Sciatic nerve (tissue), 2 donors: ENCODE data around the gene SLC35D3. TPM values are rescaled to one million over a fixed set of nuclear protein-coding genes. Genes with fewer than 3 reads are reported as not detected.
"Not testable (repeated sequence)": the region's sequence is repeated elsewhere in the genome, so short reads cannot be mapped to it uniquely, and the experiment has no call there.

ENCODE experiments used
- ATAC-seq: fragments of 200-7000 bp; cut with Tn5 transposase; one replicate; pipeline ENCODE4 v1.9.1; 2020; ENCODE audit warnings: mild to moderate bottlenecking, moderate library complexity
- DNase-seq: peaks from one replicate; pipeline ENCODE4 v3.0.0-alpha.2; 2020; ENCODE audit warnings: low spot score
- intact Hi-C: fragments of 100-400 bp; cut with DNase I; formaldehyde crosslinking; loops from one replicate; pipeline ENCODE4 v1.14.2; 2022
- total RNA-seq: library from RNA; stranded (reverse); fragmentation: NEBNext Ultra II Directional; extraction: Animal tissue kit (Norgen Biotek cat#: 25700); gene quantifications from one replicate; pipeline ENCODE4 v1.2.1, GENCODE V29; 2021
- donor health status: DM: no; HTN: no; CAD: no.
- donor health status: DM: no; HTN: no; CAD: no.

SLC35D3 gene, protein sequence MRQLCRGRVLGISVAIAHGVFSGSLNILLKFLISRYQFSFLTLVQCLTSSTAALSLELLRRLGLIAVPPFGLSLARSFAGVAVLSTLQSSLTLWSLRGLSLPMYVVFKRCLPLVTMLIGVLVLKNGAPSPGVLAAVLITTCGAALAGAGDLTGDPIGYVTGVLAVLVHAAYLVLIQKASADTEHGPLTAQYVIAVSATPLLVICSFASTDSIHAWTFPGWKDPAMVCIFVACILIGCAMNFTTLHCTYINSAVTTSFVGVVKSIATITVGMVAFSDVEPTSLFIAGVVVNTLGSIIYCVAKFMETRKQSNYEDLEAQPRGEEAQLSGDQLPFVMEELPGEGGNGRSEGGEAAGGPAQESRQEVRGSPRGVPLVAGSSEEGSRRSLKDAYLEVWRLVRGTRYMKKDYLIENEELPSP
- total RNA-seq: not detected

DNA sequence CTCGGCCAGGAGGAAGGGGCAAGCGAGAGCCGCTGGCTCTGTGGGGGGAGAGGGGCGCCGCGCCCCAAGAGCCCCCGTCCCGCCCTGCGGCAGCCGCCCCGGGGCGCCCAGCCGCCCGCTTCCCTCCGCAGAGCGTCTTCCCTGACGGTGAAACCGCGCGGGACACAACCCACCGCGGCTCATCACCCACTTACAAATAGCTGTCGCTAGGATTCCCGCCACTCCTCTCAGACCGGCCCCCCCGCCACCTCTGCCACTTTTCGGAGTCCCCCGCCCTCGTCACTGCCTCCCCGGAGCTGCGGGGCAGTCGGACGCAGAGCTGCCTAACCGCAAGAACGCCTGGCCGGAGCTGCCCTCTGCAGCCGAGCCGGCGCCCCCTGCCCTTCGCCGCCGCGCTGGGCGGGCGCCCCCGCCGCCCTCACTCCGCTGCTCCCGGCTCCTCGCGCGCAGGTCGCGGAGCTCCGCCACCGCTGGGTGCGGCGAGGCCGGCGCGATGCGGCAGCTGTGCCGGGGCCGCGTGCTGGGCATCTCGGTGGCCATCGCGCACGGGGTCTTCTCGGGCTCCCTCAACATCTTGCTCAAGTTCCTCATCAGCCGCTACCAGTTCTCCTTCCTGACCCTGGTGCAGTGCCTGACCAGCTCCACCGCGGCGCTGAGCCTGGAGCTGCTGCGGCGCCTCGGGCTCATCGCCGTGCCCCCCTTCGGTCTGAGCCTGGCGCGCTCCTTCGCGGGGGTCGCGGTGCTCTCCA lies at the start of gene SLC35D3:
SLC35D3 (plus strand) TSS at position 366 of the 749 bp plus-strand sequence; CDS start at position 494, 128 bp downstream.
- DNase-seq (no peak), ATAC-seq (peak; percentile 35)
- intact Hi-C loops: no loop called here

DNA sequence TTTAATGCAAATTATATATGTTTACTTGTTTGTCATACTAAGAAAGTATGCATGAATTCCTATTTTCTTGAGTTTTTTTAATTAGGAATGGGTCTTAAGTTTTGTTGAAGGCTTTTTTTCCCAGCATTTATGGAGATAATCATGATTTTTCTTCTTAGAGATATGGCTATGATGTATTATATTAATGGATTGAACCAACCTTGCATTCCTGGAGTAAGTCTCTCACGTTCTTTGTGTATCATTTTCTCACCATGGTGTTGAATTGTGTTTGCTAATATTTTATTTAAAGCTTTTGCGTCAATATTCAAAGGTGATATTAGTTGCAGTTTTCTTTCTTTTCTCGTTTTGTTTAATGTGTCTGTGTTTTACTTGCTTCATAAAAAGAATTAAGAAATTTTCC lies 48.4 kb upstream of the SLC35D3 start:
- intact Hi-C loops: no loop called here
- no peak for ATAC-seq

DNA sequence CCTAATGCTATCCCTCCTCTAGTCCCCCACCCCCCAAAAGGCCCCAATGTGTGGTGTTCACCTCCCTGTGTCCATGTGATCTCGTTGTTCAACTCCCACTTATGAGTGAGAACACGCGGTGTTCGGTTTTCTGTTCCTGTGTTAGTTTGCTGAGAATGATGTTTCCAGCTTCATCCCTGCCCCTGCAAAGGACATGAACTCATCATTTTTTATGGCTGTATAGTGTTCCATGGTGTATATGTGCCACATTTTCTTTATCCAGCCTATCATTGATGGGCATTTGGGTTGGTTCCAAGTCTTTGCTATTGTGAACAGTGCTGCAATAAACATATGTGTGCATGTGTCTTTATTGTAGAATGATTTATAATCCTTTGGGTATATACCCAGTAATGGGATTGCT lies 45.6 kb upstream of the SLC35D3 start:
- intact Hi-C loops, ATAC-seq, DNase-seq: not testable (repeated sequence)

More for the DNA sequence above, 48.4 kb upstream of the SLC35D3 start:
- no peak for DNase-seq

DNA sequence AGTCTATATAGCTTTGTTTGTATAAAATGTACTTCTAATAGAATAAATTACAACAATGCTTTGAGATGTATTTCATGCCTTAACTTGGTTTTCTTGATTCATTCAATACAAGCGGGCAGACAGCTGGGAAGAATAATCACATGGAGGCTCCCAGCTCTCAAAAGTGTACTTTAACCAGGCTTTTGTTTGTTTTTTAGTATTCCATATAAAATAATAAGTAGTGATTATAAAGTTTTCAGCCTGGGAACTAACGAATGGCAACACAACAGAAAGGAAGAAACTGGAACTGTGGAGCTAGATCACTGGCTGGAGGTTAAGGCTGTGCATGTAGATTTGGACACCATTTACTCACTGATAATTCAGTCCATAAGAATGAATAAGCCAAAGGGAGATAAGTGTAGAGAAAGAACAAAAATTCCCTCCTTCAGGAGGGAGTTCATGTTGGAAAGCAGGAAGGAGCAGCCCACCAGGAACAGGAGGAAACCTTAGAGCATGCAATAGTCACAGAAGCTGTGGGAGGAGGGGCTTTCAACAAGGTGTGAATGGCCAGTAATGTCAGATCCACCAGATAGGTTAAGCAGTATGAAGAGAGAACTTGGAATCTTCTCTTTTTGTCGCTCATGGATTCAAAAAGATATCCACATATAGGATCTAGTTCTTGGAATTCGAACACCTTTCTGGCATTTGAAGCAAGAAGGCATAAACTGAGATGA lies 41.2 kb upstream of the SLC35D3 start:
- no peak for ATAC-seq
- DNase-seq: no peak
- intact Hi-C loops: no loop called here

DNA sequence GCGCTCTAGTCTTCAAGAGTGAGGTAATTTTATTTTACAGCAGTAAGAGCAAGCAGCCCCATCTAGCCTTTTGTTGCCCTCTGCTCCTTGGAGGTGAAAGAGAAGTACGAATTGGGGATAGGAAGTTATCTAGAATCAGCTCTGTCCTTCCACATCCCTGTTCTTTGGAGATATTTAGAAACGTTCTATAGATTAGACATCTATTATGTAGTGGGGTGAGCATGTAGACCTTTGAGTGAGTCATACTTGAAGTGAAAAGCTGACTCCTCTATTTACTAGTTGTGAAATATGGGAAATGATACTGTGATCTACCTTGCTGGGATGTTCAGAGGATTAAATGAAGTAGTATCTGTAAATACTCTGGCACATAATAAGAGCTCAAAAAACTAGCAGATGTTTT lies 36.0 kb upstream of the SLC35D3 start:
- intact Hi-C loops: no loop called here
- DNase-seq (no peak), ATAC-seq (no peak)

DNA sequence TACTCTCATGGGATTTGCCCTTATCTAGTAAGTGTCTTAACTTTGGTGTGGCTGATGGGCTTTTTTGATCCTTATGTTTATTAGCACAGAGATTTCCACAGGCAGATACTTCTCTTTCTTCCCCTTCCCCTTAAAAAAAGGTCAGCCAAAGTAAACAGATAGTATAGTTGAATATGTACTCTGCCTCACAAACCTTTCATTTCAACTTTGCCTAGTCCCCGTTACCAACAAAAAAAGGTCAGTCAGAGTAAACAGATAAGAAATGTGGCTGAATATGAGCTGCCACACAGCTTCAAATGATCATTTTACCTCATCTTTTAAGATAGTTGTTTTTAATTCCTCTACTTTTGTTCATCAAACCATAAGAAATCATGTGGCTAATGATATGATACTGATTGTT lies 34.1 kb upstream of the SLC35D3 start:
- intact Hi-C loops: no loop called here
- no peak for DNase-seq
- no peak for ATAC-seq

DNA sequence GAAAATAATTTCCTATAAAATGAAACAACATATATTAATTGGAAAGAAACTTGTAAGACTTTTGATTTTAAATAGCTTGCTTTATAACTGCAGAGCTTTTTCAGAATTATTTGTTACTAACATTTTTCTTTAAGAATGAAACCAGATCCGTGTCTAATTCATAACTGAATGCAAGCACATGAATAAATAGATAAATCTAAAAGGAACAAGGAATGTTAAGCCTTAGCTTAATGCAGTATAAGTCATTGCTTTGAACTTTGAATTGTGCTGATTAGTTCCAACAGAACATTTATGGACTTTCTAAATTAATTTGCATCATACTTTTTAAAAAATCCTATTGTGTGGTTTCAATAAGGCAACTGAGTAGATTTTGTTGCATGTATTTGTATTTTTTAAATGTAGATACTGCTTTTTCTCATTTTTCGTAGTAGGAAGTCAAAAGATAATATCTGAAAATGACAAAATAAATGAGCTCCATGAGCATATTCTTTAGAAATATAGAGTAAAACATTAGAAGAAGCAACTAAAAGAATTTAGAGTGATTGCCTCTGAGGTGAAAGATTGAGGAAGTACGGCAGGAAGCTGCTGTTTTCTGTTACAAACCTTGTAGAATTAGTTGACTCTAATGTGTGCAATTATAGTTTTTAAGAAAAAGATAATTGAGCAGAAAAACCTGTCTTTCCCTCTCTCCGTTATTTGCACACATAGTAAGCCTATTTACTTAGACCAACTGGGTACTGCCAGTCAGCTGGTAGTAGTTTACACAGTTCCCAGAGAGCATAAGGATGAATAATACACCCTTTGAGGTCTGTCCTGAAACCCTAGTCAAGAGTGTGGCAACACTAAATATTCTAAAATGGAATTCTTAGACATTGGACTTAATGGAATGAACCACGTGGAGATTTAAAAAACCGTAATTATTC lies 32.6 kb upstream of the SLC35D3 start:
- intact Hi-C loops: no loop called here
- ATAC-seq (no peak), DNase-seq (no peak)

DNA sequence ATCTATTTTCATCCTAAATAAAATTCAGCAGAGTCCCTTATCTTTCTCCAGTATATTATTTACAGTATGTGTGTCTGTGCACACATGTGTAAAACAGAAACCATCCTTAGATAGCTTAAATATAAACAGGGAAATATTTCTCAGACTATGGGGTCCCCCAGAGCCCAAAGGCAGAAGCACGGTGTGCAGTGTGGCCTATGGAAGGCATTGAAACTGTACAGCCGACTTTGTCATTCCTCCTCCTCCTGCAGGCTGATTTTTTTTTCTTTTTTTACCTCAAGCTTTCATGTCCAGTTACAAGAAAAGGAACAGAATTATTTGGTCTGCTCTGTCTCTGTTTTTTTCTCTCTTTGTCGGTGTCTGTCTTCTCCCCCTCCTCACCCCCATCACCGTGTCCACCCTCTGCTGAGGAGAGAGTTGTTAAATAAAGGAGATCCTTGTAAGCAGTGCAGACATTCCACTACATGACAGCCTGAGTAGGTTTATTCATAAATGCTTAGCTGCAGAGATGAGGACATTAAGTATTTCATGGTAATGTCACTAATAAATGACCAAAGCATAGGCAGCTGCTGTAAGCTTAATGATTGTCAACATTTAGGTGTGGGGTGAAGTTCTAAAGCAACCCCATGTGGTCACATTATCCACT lies 31.8 kb upstream of the SLC35D3 start:
- no peak for ATAC-seq
- intact Hi-C loops: no loop called here

DNA sequence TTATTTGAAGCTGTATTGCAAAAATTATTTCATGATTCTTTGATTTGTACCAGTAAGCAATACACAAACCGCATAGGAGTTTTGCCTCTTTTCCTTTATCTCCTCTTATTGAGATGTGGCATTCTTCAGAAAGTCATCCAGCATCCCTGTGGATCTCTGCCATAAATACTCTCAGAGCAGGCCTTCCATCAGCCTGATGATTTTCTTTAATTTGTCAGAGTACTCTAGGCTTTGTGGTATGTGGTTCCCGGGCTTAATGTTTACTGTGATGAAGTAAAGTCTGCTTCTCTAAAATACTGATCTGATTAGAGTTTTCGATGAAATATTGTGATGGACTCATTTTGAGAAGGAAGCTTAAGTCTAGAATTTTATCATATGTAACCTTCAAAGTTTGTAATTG lies 31.1 kb upstream of the SLC35D3 start:
- no peak for ATAC-seq
- DNase-seq: no peak
- intact Hi-C loops: no loop called here

More for the DNA sequence above, 31.8 kb upstream of the SLC35D3 start:
- no peak for DNase-seq

DNA sequence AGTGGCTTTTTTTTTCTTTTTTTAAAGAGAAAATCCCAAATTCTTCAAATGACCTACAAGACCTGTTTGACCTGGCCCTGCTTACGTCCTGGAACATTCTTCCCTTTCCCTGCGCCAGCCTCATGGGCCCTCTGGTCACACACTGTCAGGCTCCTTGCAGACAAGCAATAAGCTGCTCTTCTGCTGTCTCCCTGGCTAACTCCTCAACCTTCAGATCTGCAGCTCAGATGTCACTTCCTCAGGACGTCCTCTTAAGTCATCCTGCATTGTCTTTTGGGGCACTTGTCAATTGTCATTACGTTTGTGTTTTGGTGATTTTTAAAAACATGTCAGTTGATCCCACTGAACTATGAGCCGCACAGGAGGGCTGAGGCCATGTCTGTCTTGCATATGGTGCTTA lies 28.9 kb upstream of the SLC35D3 start:
- DNase-seq: no peak
- intact Hi-C loops: no loop called here
- no peak for ATAC-seq

DNA sequence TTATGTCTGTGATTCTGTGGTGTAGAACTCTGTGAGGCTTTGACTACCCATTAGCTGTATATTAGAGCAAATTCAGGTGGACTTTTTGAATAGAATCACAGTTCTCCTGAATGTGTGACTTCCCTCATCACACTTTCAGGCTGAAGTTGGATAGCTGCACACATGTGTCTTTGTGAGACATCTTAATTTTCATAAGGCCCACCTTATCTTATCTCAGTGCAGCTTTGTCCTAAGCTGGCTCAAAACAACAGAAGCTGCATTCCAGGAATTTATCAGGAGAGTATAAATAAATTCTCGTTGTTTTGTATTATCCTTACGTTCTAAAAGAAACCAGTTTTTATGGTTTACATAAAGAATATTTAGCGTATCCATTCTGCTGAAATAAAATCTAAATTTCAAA lies 26.2 kb upstream of the SLC35D3 start:
- ATAC-seq (no peak), DNase-seq (no peak)
- intact Hi-C loops: no loop called here

DNA sequence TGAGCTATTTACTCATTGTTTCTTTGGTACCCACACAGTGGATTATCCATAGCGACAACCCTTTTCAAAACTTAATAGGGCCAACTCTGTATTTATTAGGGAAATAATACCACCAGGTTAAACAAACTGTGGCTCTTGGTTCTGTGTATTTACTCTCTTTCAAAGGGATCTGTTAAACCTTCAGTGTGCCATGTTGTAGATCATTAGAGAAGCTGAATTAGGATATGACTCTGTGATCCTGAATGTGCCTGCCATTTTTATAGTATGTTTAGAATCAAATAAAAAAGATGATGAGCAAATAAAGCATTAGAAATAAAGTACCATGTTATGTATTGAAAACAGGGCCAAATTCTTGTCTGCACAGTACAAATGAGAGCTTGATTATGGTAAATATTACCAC lies 25.0 kb upstream of the SLC35D3 start:
- DNase-seq: no peak
- intact Hi-C loops: no loop called here
- no peak for ATAC-seq

DNA sequence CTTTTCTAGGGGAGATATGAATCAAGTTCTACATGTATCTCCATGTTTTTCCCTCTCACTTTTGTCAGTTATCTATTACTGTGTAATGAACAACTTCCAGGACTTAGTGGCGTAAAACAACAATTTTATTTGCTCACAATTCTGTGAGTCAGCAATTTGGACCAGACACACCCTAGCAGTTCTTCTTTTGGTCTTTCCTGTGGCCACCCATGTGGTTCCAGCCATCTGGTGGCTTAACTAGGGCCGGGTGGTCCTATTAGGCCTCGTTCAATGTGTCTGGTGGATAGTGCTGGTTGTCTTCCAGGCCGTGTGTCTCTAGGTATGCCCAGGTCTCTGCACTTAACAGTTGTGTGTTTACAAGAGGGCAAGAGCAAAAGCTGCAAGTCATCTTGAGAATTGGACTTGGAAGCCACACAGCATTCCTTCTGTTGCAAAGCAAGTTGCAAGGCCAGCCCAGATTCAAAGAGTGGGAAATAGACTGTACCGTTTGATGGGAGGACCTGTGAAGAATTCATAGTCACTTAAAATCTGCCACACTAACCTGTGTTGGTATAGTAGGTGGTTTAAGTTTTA lies 20.8 kb upstream of the SLC35D3 start:
- DNase-seq (no peak), ATAC-seq (no peak)
- intact Hi-C loops: no loop called here

DNA sequence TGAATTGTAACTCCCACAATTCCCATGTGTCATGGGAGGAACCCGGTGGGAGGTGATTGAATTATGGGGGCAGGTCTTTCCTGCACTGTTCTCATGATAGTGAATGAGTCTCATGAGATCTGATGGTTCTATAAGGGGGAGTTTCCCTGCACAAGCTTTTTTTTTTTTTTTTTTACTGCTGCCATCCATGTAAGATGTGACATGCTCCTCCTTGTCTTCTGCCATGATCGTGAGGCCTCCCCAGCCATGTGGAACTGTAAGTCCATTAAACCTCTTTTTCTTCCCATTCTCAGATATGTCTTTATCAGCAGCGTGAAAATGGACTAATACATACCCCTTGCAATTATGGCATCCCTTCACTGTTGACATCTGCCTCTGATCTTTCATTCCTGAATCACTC lies 17.6 kb upstream of the SLC35D3 start:
- ATAC-seq, intact Hi-C loops, DNase-seq: not testable (repeated sequence)

DNA sequence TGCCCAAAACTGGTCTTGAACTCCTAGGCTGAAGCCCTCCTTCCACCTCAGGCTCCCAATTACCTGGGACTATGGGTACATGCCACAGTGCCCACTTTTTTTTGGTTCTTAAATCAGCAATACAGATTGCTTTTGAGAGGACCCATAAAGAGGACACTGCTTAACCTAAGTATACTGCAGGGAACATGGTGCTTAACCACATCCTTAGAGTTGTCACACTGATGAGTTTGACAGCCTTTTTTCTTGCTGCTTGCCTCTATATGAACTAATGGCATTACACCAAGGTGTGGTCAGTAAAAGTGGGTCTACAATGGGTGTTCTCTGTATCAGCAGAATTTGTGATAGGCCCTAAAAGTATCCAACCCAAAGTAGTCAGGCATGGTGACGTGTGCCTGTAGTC lies 7.2 kb upstream of the SLC35D3 start:
- intact Hi-C loops: no loop called here
- no peak for ATAC-seq

DNA sequence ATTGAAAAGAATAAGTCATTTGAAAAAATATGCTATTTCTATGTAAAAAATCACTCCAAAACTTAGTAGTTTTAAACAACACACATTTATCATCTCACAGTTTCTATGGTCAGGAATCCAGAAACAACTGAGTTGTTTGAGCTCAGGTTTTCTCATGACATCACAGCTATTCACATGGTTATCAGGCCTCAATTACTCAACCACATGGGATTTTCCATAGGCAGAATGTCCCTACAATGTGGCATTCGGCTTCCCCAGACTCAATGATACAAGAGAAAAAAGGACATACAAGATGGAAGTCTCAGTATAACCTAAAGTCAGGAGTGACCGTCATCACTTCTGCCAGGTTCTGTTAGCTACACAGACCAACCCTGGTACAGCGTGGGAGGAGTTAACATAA lies 3.4 kb upstream of the SLC35D3 start:
- DNase-seq: no peak
- ATAC-seq: no peak
- intact Hi-C loops: no loop called here

More for the DNA sequence above, 7.2 kb upstream of the SLC35D3 start:
- no peak for DNase-seq

DNA sequence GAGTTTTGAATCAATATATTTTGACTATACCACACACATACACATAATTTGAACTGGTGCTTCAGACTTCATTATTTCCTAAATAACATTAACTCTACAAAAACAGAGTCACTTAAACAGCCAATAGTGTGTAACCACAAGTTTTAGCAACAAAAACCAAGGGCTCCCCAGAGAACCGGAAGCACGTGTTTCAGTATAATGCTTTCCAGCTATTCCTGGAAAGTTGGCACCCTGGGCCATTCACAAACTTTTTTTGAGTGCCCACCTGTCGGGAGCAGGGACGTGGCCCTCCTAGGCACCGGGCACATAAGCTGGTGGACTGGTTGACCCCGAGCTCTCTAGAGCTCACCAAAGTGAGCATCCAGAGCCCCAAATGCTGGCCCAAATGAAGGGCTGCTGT lies 1.9 kb upstream of the SLC35D3 start:
- no peak for DNase-seq
- intact Hi-C loops: no loop called here
- ATAC-seq: no peak
